ENCODE measurements around the gene CHMP1B.
"Not testable (repeated sequence)": the region's sequence is repeated elsewhere in the genome, so short reads cannot be mapped to it uniquely, and the experiment has no call there.

Gene CHMP1B

DNA sequence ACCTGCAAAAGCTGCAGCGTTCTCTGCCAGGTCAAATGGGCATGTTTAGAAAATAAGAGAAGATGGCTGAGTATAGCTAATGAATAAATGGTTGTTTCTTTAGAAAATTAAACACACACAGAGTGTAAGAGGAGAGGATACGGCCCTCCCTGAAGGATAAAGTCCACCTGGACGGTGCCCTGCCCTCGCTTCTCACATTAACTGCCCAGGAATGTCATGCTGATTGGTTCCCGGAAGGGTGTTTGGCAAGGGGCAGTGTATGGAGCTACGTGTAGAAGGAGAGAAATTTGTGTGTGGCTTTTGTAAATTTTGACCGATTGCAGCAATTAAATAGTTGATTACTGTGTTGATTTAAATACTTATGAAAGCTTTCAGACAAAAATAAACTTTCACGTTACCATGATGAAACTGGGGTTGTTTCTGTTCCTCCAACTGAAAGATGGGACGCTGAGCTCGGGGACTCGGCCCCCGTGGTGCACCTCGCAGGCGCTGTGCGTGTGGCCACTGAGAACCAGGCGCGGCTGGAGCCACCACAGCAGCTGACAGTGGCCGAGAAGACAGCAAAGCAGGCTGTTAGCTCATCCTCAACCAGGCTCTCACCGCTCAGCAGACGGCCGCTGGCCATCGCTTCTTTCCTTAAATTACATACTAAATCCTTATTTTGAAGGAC is 34.2 kb downstream of the CHMP1B start:
- no peak overlapping the region for H3K9ac ChIP-seq (ENCODE audit: low read length)

DNA sequence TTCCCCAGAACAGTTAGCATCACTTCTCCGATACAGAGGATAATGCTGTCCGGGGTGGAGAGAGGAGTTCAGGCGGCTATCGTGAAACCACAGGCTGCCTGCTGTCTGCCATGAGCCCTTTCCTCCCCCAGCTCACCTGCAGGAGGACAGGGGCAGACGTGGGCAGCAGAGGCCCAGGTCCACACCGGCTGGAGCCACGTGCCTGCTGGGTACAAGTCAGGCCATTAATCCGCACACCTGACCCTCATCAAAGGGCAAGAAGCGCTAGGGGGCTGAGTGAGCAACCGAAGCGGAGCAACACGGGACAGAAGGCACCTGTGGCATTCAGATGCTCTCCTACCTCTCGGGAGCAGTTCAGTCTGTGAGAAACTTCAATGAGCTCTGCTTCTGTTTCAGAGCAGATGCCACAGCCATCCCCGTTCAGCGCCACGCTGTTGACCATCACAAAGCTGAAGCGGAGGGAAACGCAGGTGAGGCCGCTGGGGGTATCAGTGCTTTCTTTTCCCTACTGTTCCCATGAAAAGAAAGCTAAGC is 35.4 kb downstream of the CHMP1B start:
- Histone ChIP-seq H3K27me3 (ENCODE audit: control insufficient read depth, insufficient read depth, low read length) (no peaks in the 10 kb centered on the region), H3K27ac (ENCODE audit: low read depth, low read length) (no peak overlapping the region), H3K9me3 (ENCODE audit: control insufficient read depth, insufficient read depth, low read depth, low read length) (no peaks in the 10 kb centered on the region), H3K4me1 (ENCODE audit: control insufficient read depth, insufficient read depth, low read length) (no peaks in the 10 kb centered on the region), H3K4me3 (ENCODE audit: low read depth, low read length) (no peak overlapping the region), H3K9ac (ENCODE audit: low read length) (no peak overlapping the region), H3K36me3 (ENCODE audit: control insufficient read depth, insufficient read depth, low read length) (peaks cover 55% of the 10 kb centered on the region)

More for the DNA sequence above, 34.2 kb downstream of the CHMP1B start:
- H3K36me3 ChIP-seq (ENCODE audit: control insufficient read depth, insufficient read depth, low read length), result peaks cover 62% of the 10 kb centered on the region
- no peaks in the 10 kb centered on the region for H3K27me3 ChIP-seq (ENCODE audit: control insufficient read depth, insufficient read depth, low read length)
- H3K27ac ChIP-seq (ENCODE audit: low read depth, low read length), result no peak overlapping the region
- no peaks in the 10 kb centered on the region for H3K4me1 ChIP-seq (ENCODE audit: control insufficient read depth, insufficient read depth, low read length)
- no peak overlapping the region for H3K4me3 ChIP-seq (ENCODE audit: low read depth, low read length)
- no peaks in the 10 kb centered on the region for H3K9me3 ChIP-seq (ENCODE audit: control insufficient read depth, insufficient read depth, low read depth, low read length)

DNA sequence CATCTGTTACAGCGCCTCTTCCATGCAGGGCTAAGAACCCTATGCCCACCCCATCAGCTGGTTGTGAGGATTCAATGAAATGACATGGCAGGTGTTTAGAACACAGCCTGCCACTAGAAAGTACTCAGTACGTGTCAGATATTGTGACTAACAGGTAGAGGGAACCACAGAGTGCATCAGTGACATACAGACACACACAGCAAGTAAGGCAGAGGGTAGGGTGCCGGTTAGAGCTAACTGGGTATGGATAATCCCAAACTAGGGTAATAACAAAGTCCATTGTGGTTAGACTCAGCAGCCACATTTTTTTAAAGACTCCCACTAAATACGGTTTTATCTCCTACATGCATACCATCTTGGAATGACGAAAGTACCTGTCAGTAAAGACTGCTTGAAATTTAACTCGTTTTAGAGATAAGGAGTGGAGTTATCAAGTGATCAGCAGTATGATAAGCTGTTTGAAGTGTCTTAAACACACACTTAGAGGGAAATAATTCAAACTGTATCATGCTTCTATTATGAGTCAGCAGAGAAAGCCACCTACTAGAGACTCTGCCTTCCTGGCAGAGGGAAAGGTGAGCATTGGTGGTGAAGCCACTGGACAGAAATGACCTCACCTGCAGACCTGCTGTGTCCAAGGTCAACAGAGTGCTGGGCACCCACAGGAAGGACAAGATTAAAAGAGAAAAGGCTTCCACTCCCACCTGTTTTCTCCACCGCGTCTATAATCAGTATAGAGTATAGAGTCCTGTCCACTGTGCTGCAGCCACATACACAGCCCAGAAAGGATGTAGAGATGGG is 36.3 kb downstream of the CHMP1B start:
- no peaks in the 10 kb centered on the region for H3K4me1 ChIP-seq (ENCODE audit: control insufficient read depth, insufficient read depth, low read length)
- peaks cover 51% of the 10 kb centered on the region for H3K36me3 ChIP-seq (ENCODE audit: control insufficient read depth, insufficient read depth, low read length)
- no peak overlapping the region for H3K27ac ChIP-seq (ENCODE audit: low read depth, low read length)

DNA sequence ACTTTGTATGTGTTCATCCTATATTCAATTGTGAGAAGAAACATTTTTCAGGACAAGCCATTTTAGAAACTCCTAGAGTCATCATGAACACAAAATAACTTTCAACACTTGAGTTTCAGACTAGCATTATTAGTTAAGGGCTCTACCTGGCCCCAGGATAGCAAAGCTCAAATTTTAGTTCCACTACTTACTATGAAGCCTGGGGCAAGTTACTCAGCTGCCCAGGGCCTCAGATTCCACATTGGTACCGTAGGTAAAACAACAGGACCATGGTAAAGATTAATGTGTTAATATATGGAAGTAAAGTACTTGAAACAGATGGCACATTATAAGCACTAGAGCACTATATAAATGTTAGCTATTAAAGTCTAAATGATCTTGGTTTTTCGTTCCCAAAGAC is 37.5 kb downstream of the CHMP1B start:
- H3K9me3 ChIP-seq (ENCODE audit: control insufficient read depth, insufficient read depth, low read depth, low read length), result no peaks in the 10 kb centered on the region
- no peak overlapping the region for H3K27ac ChIP-seq (ENCODE audit: low read depth, low read length)
- no peak overlapping the region for H3K4me3 ChIP-seq (ENCODE audit: low read depth, low read length)
- peaks cover 48% of the 10 kb centered on the region for H3K36me3 ChIP-seq (ENCODE audit: control insufficient read depth, insufficient read depth, low read length)
- no peaks in the 10 kb centered on the region for H3K27me3 ChIP-seq (ENCODE audit: control insufficient read depth, insufficient read depth, low read length)
- H3K4me1 ChIP-seq (ENCODE audit: control insufficient read depth, insufficient read depth, low read length), result no peaks in the 10 kb centered on the region
- no peak overlapping the region for H3K9ac ChIP-seq (ENCODE audit: low read length)

More for the DNA sequence above, 36.3 kb downstream of the CHMP1B start:
- no peaks in the 10 kb centered on the region for H3K27me3 ChIP-seq (ENCODE audit: control insufficient read depth, insufficient read depth, low read length)
- no peak overlapping the region for H3K9ac ChIP-seq (ENCODE audit: low read length)
- H3K4me3 ChIP-seq (ENCODE audit: low read depth, low read length), result no peak overlapping the region
- H3K9me3 ChIP-seq (ENCODE audit: control insufficient read depth, insufficient read depth, low read depth, low read length), result no peaks in the 10 kb centered on the region

DNA sequence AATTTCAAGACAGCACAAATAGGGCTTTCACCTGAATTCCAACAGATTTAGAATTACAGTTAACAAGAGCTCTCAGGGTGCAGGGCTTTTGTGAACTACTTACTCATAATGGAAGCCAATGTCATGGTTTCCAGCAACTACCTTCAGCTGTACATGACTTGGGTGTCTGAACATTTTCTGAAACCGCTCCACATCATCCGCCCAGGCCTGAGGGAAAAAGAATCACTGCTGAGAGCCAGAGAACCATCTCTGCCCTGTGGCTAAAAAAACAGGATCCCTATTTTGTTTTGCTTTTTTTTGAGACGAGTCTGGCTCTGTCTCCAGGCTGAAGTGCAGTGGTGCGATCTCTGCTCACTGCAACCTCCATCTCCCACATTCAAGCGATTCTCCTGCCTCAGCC is 38.1 kb downstream of the CHMP1B start:
- no peak overlapping the region for H3K9ac ChIP-seq (ENCODE audit: low read length)
- no peaks in the 10 kb centered on the region for H3K27me3 ChIP-seq (ENCODE audit: control insufficient read depth, insufficient read depth, low read length)
- no peaks in the 10 kb centered on the region for H3K4me1 ChIP-seq (ENCODE audit: control insufficient read depth, insufficient read depth, low read length)
- H3K9me3 ChIP-seq (ENCODE audit: control insufficient read depth, insufficient read depth, low read depth, low read length), result no peaks in the 10 kb centered on the region
- H3K27ac ChIP-seq (ENCODE audit: low read depth, low read length), result no peak overlapping the region
- H3K36me3 ChIP-seq (ENCODE audit: control insufficient read depth, insufficient read depth, low read length), result peaks cover 44% of the 10 kb centered on the region
- no peak overlapping the region for H3K4me3 ChIP-seq (ENCODE audit: low read depth, low read length)

DNA sequence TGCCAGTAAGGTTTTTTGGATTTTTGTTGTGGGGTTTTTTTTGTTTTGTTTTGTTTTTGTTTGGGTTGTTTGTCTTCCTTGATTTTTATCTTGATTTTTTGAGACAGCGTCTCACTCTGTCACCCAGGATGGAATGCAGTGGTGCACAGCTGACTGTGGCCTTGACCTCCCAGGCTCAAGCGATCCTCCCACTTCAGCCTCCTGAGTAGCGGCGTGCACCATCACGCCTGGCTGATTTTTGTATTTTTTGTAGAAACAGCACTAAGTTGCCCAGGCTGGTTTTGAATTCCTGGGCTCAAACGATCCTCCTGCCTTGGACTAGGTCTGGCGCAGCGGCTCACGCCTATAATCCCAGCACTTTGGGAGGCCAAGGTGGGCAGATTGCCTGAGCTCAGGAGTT is 40.5 kb downstream of the CHMP1B start:
- H3K9ac ChIP-seq (ENCODE audit: low read length), result no peak overlapping the region
- no peaks in the 10 kb centered on the region for H3K4me1 ChIP-seq (ENCODE audit: control insufficient read depth, insufficient read depth, low read length)
- H3K27me3 ChIP-seq (ENCODE audit: control insufficient read depth, insufficient read depth, low read length), result no peaks in the 10 kb centered on the region
- no peaks in the 10 kb centered on the region for H3K9me3 ChIP-seq (ENCODE audit: control insufficient read depth, insufficient read depth, low read depth, low read length)
- H3K36me3 ChIP-seq (ENCODE audit: control insufficient read depth, insufficient read depth, low read length), result peaks cover 29% of the 10 kb centered on the region
- no peak overlapping the region for H3K4me3 ChIP-seq (ENCODE audit: low read depth, low read length)
- H3K27ac ChIP-seq (ENCODE audit: low read depth, low read length), result no peak overlapping the region

DNA sequence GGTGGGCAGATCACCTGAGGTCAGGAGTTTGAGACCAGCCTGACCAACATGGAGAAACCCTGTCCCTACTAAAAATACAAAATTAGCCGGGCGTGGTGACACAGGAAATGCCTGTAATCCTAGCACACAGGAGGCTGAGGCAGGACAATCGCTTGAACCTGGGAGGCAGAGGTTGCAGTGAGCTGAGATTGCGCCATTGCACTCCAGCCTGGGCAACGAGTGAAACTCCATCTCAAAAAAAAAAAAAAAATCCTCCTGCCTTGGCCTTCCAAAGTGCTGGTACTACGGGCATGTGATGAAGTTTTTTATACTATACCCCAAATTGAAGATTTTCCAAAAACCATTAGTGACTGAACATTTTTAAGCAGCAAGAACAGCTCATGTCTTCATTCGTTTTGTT is 41.2 kb downstream of the CHMP1B start:
- not testable (repeated sequence) for H3K4me3 ChIP-seq (ENCODE audit: low read depth, low read length); H3K9ac ChIP-seq (ENCODE audit: low read length); H3K27me3 ChIP-seq (ENCODE audit: control insufficient read depth, insufficient read depth, low read length); H3K27ac ChIP-seq (ENCODE audit: low read depth, low read length); H3K9me3 ChIP-seq (ENCODE audit: control insufficient read depth, insufficient read depth, low read depth, low read length); H3K4me1 ChIP-seq (ENCODE audit: control insufficient read depth, insufficient read depth, low read length)
- H3K36me3 ChIP-seq (ENCODE audit: control insufficient read depth, insufficient read depth, low read length), result peaks cover 30% of the 10 kb centered on the region

DNA sequence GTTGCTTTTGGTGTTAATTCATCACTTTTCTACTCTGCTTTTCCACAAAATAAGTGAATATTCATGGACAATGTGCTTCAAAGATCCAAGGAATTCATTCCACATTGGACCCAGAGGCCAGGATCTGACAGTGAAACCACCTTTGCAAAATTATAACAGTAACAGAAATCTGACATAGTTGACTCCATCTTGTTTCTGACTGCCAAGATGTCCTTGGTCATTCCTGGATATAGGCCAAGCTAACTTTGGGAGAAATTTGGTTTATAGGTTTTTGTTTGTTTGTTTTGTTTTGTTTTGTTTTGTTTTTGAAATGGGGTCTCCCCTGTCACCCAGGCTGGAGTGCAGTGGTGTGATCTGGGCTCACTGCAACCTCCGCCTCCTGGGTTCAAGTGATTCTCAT is 46.6 kb downstream of the CHMP1B start:
- Histone ChIP-seq H3K4me3 (ENCODE audit: low read depth, low read length) (no peak overlapping the region), H3K27ac (ENCODE audit: low read depth, low read length) (no peak overlapping the region), H3K36me3 (ENCODE audit: control insufficient read depth, insufficient read depth, low read length) (peaks cover 5% of the 10 kb centered on the region), H3K27me3 (ENCODE audit: control insufficient read depth, insufficient read depth, low read length) (no peaks in the 10 kb centered on the region), H3K9ac (ENCODE audit: low read length) (no peak overlapping the region), H3K4me1 (ENCODE audit: control insufficient read depth, insufficient read depth, low read length) (peaks cover 9% of the 10 kb centered on the region), H3K9me3 (ENCODE audit: control insufficient read depth, insufficient read depth, low read depth, low read length) (no peaks in the 10 kb centered on the region)

DNA sequence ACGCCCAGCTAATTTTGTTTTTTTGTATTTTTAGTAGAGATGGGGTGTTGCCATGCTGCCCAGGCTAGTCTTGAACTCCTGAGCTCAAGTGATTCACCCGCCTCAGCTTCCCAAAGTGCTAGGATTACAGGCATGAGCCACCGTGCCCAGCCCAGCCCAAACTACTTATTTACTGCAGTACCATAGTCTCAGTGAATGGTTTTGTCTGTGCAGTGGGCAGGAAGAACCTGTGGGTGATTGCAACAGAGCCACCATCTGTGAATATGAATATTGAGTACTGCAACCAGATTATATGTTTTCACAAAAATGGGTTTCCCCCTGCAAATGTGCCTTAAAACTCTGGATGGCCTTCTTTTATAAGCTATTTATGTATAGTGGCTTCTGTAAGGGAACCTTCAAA is 47.9 kb downstream of the CHMP1B start:
- Histone ChIP-seq H3K27ac (ENCODE audit: low read depth, low read length) (no peak overlapping the region), H3K9ac (ENCODE audit: low read length) (no peak overlapping the region), H3K27me3 (ENCODE audit: control insufficient read depth, insufficient read depth, low read length) (no peaks in the 10 kb centered on the region), H3K9me3 (ENCODE audit: control insufficient read depth, insufficient read depth, low read depth, low read length) (no peaks in the 10 kb centered on the region), H3K4me1 (ENCODE audit: control insufficient read depth, insufficient read depth, low read length) (peaks cover 15% of the 10 kb centered on the region), H3K4me3 (ENCODE audit: low read depth, low read length) (no peak overlapping the region), H3K36me3 (ENCODE audit: control insufficient read depth, insufficient read depth, low read length) (peaks cover 5% of the 10 kb centered on the region)

DNA sequence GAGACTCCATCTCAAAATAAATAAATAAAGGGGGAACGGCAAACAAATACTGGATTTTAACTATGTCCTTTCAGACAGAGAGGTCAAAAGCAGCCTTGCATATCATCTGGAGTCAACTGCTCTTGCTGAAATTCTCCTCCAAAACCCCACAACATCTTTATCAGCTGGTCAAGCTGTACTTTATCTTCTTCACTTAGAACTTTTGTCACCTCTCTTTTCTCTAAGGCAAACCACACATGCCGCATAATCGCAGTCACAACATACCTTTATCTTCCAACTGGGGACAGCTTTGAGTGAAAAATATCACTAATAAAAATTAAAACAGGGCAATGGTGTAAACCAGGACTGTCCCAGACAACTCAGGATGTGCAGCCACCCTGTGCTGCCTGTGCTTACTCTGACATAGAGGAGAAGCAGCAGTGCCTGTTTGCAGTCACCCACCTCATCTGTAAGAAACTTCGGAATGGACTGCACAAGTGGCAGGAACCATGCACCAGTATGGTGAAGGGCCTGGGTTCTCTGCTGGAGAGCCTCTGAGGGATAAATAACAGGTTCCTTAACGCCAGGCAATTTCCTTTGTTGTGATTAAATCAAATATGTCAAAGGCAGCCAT is 50.7 kb downstream of the CHMP1B start:
- no peak overlapping the region for H3K9ac ChIP-seq (ENCODE audit: low read length)
- no peaks in the 10 kb centered on the region for H3K27me3 ChIP-seq (ENCODE audit: control insufficient read depth, insufficient read depth, low read length)
- no peak overlapping the region for H3K4me3 ChIP-seq (ENCODE audit: low read depth, low read length)
- no peak overlapping the region for H3K27ac ChIP-seq (ENCODE audit: low read depth, low read length)
- H3K36me3 ChIP-seq (ENCODE audit: control insufficient read depth, insufficient read depth, low read length), result no peaks in the 10 kb centered on the region; the same call in 1 of the 2 replicates
- no peaks in the 10 kb centered on the region for H3K9me3 ChIP-seq (ENCODE audit: control insufficient read depth, insufficient read depth, low read depth, low read length)
- H3K4me1 ChIP-seq (ENCODE audit: control insufficient read depth, insufficient read depth, low read length), result peaks cover 27% of the 10 kb centered on the region
